ENCODE measurements around the gene ATRN.

Gene ATRN

GRCh38 chr20:3449319-3449718 is 21.5 kb upstream of the ATRN start:
- Histone ChIP-seq H3K4me1 (ENCODE audit: control insufficient read depth, insufficient read depth, low read length) (no peaks in the 10 kb centered on the region), H3K27ac (ENCODE audit: low read depth, low read length) (no peak overlapping the region), H3K27me3 (ENCODE audit: control insufficient read depth, insufficient read depth, low read length) (no peaks in the 10 kb centered on the region), H3K36me3 (ENCODE audit: control insufficient read depth, insufficient read depth, low read length) (no peaks in the 10 kb centered on the region), H3K4me3 (ENCODE audit: low read length) (no peak overlapping the region), H3K9ac (ENCODE audit: low read length) (no peak overlapping the region)

- no peak overlapping the region for H3K4me3 ChIP-seq (ENCODE audit: low read length)
- no peak overlapping the region for H3K27ac ChIP-seq (ENCODE audit: low read depth, low read length)
- no peaks in the 10 kb centered on the region for H3K27me3 ChIP-seq (ENCODE audit: control insufficient read depth, insufficient read depth, low read length)
- H3K36me3 ChIP-seq (ENCODE audit: control insufficient read depth, insufficient read depth, low read length) = no peaks in the 10 kb centered on the region
- H3K4me1 ChIP-seq (ENCODE audit: control insufficient read depth, insufficient read depth, low read length) = no peaks in the 10 kb centered on the region
- no peak overlapping the region for H3K9ac ChIP-seq (ENCODE audit: low read length)
Measured at GRCh38 chr20:3452136-3452535, 18.7 kb upstream of the ATRN start.

- Histone ChIP-seq H3K9ac (ENCODE audit: low read length) (no peak overlapping the region), H3K27ac (ENCODE audit: low read depth, low read length) (no peak overlapping the region), H3K4me3 (ENCODE audit: low read length) (no peak overlapping the region), H3K36me3 (ENCODE audit: control insufficient read depth, insufficient read depth, low read length) (no peaks in the 10 kb centered on the region), H3K27me3 (ENCODE audit: control insufficient read depth, insufficient read depth, low read length) (no peaks in the 10 kb centered on the region), H3K4me1 (ENCODE audit: control insufficient read depth, insufficient read depth, low read length) (no peaks in the 10 kb centered on the region)
Measured at GRCh38 chr20:3452690-3453089, 18.1 kb upstream of the ATRN start.

GRCh38 chr20:3454831-3455230 is 16.0 kb upstream of the ATRN start:
- Histone ChIP-seq H3K36me3 (ENCODE audit: control insufficient read depth, insufficient read depth, low read length) (no peaks in the 10 kb centered on the region), H3K27ac (ENCODE audit: low read depth, low read length) (no peak overlapping the region), H3K9ac (ENCODE audit: low read length) (no peak overlapping the region), H3K4me3 (ENCODE audit: low read length) (no peak overlapping the region), H3K4me1 (ENCODE audit: control insufficient read depth, insufficient read depth, low read length) (no peaks in the 10 kb centered on the region), H3K27me3 (ENCODE audit: control insufficient read depth, insufficient read depth, low read length) (no peaks in the 10 kb centered on the region)

GRCh38 chr20:3456648-3457047 is 14.2 kb upstream of the ATRN start:
- Histone ChIP-seq H3K36me3 (ENCODE audit: control insufficient read depth, insufficient read depth, low read length) (no peaks in the 10 kb centered on the region), H3K4me3 (ENCODE audit: low read length) (no peak overlapping the region), H3K4me1 (ENCODE audit: control insufficient read depth, insufficient read depth, low read length) (no peaks in the 10 kb centered on the region), H3K27me3 (ENCODE audit: control insufficient read depth, insufficient read depth, low read length) (no peaks in the 10 kb centered on the region), H3K9ac (ENCODE audit: low read length) (no peak overlapping the region), H3K27ac (ENCODE audit: low read depth, low read length) (no peak overlapping the region)

- H3K27ac ChIP-seq (ENCODE audit: low read depth, low read length) = no peak overlapping the region
- no peaks in the 10 kb centered on the region for H3K27me3 ChIP-seq (ENCODE audit: control insufficient read depth, insufficient read depth, low read length)
- H3K4me1 ChIP-seq (ENCODE audit: control insufficient read depth, insufficient read depth, low read length) = no peaks in the 10 kb centered on the region
- no peak overlapping the region for H3K9ac ChIP-seq (ENCODE audit: low read length)
- no peak overlapping the region for H3K4me3 ChIP-seq (ENCODE audit: low read length)
- no peaks in the 10 kb centered on the region for H3K36me3 ChIP-seq (ENCODE audit: control insufficient read depth, insufficient read depth, low read length)
Measured at GRCh38 chr20:3459881-3460307, 10.9 kb upstream of the ATRN start.

- no peaks in the 10 kb centered on the region for H3K27me3 ChIP-seq (ENCODE audit: control insufficient read depth, insufficient read depth, low read length)
- no peak overlapping the region for H3K27ac ChIP-seq (ENCODE audit: low read depth, low read length)
- no peak overlapping the region for H3K4me3 ChIP-seq (ENCODE audit: low read length)
- H3K36me3 ChIP-seq (ENCODE audit: control insufficient read depth, insufficient read depth, low read length) = no peaks in the 10 kb centered on the region
- H3K9ac ChIP-seq (ENCODE audit: low read length) = no peak overlapping the region
- H3K4me1 ChIP-seq (ENCODE audit: control insufficient read depth, insufficient read depth, low read length) = no peaks in the 10 kb centered on the region
Measured at GRCh38 chr20:3461211-3461771, 9.5 kb upstream of the ATRN start.

- no peaks in the 10 kb centered on the region for H3K27me3 ChIP-seq (ENCODE audit: control insufficient read depth, insufficient read depth, low read length)
- H3K27ac ChIP-seq (ENCODE audit: low read depth, low read length) = no peak overlapping the region
Measured at GRCh38 chr20:3461911-3462677, 8.7 kb upstream of the ATRN start.

GRCh38 chr20:3464166-3464565 is 6.7 kb upstream of the ATRN start:
- Histone ChIP-seq H3K4me1 (ENCODE audit: control insufficient read depth, insufficient read depth, low read length) (no peaks in the 10 kb centered on the region), H3K9ac (ENCODE audit: low read length) (no peak overlapping the region), H3K4me3 (ENCODE audit: low read length) (no peak overlapping the region), H3K36me3 (ENCODE audit: control insufficient read depth, insufficient read depth, low read length) (no peaks in the 10 kb centered on the region), H3K27me3 (ENCODE audit: control insufficient read depth, insufficient read depth, low read length) (no peaks in the 10 kb centered on the region), H3K27ac (ENCODE audit: low read depth, low read length) (no peak overlapping the region)

More at GRCh38 chr20:3461911-3462677, 8.7 kb upstream of the ATRN start:
- Histone ChIP-seq H3K36me3 (ENCODE audit: control insufficient read depth, insufficient read depth, low read length) (no peaks in the 10 kb centered on the region), H3K9ac (ENCODE audit: low read length) (no peak overlapping the region), H3K4me3 (ENCODE audit: low read length) (no peak overlapping the region), H3K4me1 (ENCODE audit: control insufficient read depth, insufficient read depth, low read length) (no peaks in the 10 kb centered on the region)

- H3K4me1 ChIP-seq (ENCODE audit: control insufficient read depth, insufficient read depth, low read length) = no peaks in the 10 kb centered on the region
- H3K27me3 ChIP-seq (ENCODE audit: control insufficient read depth, insufficient read depth, low read length) = no peaks in the 10 kb centered on the region
Measured at GRCh38 chr20:3465301-3465700, 5.5 kb upstream of the ATRN start.

GRCh38 chr20:3470208-3470626 is 601 bp upstream of the ATRN start:
- Histone ChIP-seq H3K4me3 (ENCODE audit: low read length) (peak overlapping the region; percentile 93), H3K27me3 (ENCODE audit: control insufficient read depth, insufficient read depth, low read length) (no peaks in the 10 kb centered on the region), H3K9ac (ENCODE audit: low read length) (no peak overlapping the region), H3K36me3 (ENCODE audit: control insufficient read depth, insufficient read depth, low read length) (no peaks in the 10 kb centered on the region), H3K4me1 (ENCODE audit: control insufficient read depth, insufficient read depth, low read length) (peaks cover 13% of the 10 kb centered on the region), H3K27ac (ENCODE audit: low read depth, low read length) (peak overlapping the region; percentile 75)

More at GRCh38 chr20:3465301-3465700, 5.5 kb upstream of the ATRN start:
- no peak overlapping the region for H3K4me3 ChIP-seq (ENCODE audit: low read length)
- H3K9ac ChIP-seq (ENCODE audit: low read length) = no peak overlapping the region
- no peaks in the 10 kb centered on the region for H3K36me3 ChIP-seq (ENCODE audit: control insufficient read depth, insufficient read depth, low read length)
- H3K27ac ChIP-seq (ENCODE audit: low read depth, low read length) = no peak overlapping the region

GRCh38 chr20:3471397-3472021 is 691 bp downstream of the ATRN start:
- no peaks in the 10 kb centered on the region for H3K27me3 ChIP-seq (ENCODE audit: control insufficient read depth, insufficient read depth, low read length)
- H3K4me3 ChIP-seq (ENCODE audit: low read length) = peak overlapping the region; percentile 93
- H3K27ac ChIP-seq (ENCODE audit: low read depth, low read length) = peak overlapping the region; percentile 75
- peaks cover 13% of the 10 kb centered on the region for H3K4me1 ChIP-seq (ENCODE audit: control insufficient read depth, insufficient read depth, low read length)
- peak overlapping the region; percentile 71 for H3K9ac ChIP-seq (ENCODE audit: low read length)
- H3K36me3 ChIP-seq (ENCODE audit: control insufficient read depth, insufficient read depth, low read length) = no peaks in the 10 kb centered on the region

Data from rectal smooth muscle tissue (tissue), 1 donor.